Prostate gland (tissue), 2 donors: ENCODE measurements around the gene NFYC.

Source experiments
- POLR2A ChIP-seq: fragments of 450-650 bp; IDR thresholded peaks from one replicate; pipeline ENCODE4 v1.6.1; 2016; ENCODE audit warnings: antibody characterized with exemption, mild to moderate bottlenecking
- POLR2AphosphoS5 ChIP-seq: sonication (generic); formaldehyde crosslinking; IDR thresholded peaks from one replicate; pipeline ENCODE4 v1.6.1; 2017; ENCODE audit warnings: antibody characterized with exemption
- TF ChIP-seq, protein P1 (sequence below), 4 experiments: fragments of 200-600 bp in 2 of 4; fragments of 450-650 bp in 2 of 4; sonication (generic) in 2 of 4; IDR thresholded peaks; 1 replicate in 3 of 4; 2 replicates in 1 of 4; pipeline ENCODE4 v1.5.1; 2016 to 2019; ENCODE audit warnings: antibody characterized with exemption in 4 of 4, mild to moderate bottlenecking in 2 of 4, moderate library complexity in 2 of 4

DNA sequence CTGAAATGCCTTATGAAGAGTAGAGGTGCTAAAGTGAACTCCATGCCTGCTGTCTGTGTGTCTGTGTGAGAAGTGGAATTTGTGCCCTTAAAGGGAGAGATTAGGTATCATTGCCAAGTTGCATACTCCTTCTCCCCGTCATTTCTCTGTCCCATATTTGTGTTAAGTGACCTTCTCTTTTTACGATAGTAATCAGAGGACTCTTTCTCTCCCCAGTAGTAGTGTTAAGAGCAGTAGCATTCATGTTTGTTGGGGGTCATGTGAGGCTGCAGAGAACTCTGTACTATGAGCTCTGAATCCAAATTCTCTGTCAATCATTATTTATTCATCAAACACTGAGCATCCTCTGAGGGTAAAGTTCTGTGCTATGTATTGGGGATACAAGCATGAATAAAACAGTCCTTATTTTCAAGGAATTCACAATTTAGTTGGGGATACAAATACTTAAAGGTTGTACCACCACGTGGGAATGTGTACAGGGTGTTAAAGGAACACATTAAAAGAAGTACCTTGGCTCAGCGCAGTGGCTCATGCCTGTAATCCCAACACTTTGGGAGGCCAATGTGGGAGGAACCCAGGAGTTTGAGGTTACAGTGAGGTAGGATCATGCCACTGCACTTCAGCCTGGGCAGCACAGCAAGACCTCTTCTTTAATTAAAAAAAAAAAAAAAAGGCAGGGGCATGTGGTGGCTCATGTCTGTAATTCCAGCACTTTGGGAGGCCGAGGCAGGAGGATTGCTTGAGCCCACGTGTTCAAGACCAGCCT is 67.3 kb downstream of the NFYC start:
- no peak for TF ChIP-seq POLR2AphosphoS5
- TF ChIP-seq, protein P1, sequence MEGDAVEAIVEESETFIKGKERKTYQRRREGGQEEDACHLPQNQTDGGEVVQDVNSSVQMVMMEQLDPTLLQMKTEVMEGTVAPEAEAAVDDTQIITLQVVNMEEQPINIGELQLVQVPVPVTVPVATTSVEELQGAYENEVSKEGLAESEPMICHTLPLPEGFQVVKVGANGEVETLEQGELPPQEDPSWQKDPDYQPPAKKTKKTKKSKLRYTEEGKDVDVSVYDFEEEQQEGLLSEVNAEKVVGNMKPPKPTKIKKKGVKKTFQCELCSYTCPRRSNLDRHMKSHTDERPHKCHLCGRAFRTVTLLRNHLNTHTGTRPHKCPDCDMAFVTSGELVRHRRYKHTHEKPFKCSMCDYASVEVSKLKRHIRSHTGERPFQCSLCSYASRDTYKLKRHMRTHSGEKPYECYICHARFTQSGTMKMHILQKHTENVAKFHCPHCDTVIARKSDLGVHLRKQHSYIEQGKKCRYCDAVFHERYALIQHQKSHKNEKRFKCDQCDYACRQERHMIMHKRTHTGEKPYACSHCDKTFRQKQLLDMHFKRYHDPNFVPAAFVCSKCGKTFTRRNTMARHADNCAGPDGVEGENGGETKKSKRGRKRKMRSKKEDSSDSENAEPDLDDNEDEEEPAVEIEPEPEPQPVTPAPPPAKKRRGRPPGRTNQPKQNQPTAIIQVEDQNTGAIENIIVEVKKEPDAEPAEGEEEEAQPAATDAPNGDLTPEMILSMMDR (IDR thresholded peaks at IDR 0.05), result no peak
- no peak for TF ChIP-seq POLR2A
